H9 (cell line): Measurements from ENCODE around the gene ARHGAP31. TPM values are rescaled to one million over a fixed set of nuclear protein-coding genes. Genes with fewer than 3 reads are reported as not detected.
A peak's percentile ranks its signal among the peaks of the same experiment; 100 is the strongest.

ENCODE experiments used
- DNase-seq: peaks from one replicate; pipeline ENCODE4 v3.0.0-alpha.2; 2017
- H2AFZ ChIP-seq: one replicate; pipeline ENCODE4 v1.6.1; 2013; ENCODE audit warnings: mild to moderate bottlenecking, low read length, control low read depth, moderate library complexity
- H2AK5ac ChIP-seq: 2 replicates; pipeline ENCODE4 v1.6.1; 2013; ENCODE audit warnings: low read length, control low read depth, mixed read lengths; ENCODE audit not compliant: insufficient read length
- H2BK120ac ChIP-seq: one replicate; pipeline ENCODE4 v1.6.1; 2013; ENCODE audit warnings: low read depth, mild to moderate bottlenecking, low read length, control low read depth, inconsistent platforms; ENCODE audit not compliant: poor library complexity, severe bottlenecking
- H2BK12ac ChIP-seq: 2 replicates; pipeline ENCODE4 v1.6.1; 2013; ENCODE audit warnings: low read length, control low read depth, mixed read lengths, low read depth; ENCODE audit not compliant: insufficient read length
- H2BK15ac ChIP-seq: 2 replicates; pipeline ENCODE4 v1.6.1; 2013; ENCODE audit warnings: low read depth, low read length, control low read depth
- H2BK20ac ChIP-seq: one replicate; pipeline ENCODE4 v1.6.1; 2013; ENCODE audit warnings: low read depth, mild to moderate bottlenecking, low read length, control low read depth, inconsistent platforms; ENCODE audit not compliant: poor library complexity, severe bottlenecking
- H2BK5ac ChIP-seq: 2 replicates; pipeline ENCODE4 v1.6.1; 2013; ENCODE audit warnings: low read length, control low read depth, mixed read lengths; ENCODE audit not compliant: insufficient read length
- H3K14ac ChIP-seq: 2 replicates; pipeline ENCODE4 v1.6.1; 2013; ENCODE audit warnings: low read length, control low read depth; ENCODE audit not compliant: insufficient read depth
- H3K18ac ChIP-seq: 2 replicates; pipeline ENCODE4 v1.6.1; 2013; ENCODE audit warnings: low read depth, mild to moderate bottlenecking, mixed read lengths, low read length, control low read depth; ENCODE audit not compliant: insufficient read length
- H3K23ac ChIP-seq: 2 replicates; pipeline ENCODE4 v1.6.1; 2013; ENCODE audit warnings: low read length, control low read depth, mixed read lengths, low read depth; ENCODE audit not compliant: insufficient read length
- H3K23me2 ChIP-seq: 2 replicates; pipeline ENCODE4 v1.6.1; 2013; ENCODE audit warnings: low read depth, mild to moderate bottlenecking, mixed read lengths, low read length, control low read depth; ENCODE audit not compliant: insufficient read length, poor library complexity, severe bottlenecking
- H3K27ac ChIP-seq: 2 replicates; pipeline ENCODE4 v1.5.1; 2013; ENCODE audit warnings: low read length, control low read depth, mixed read lengths, low read depth; ENCODE audit not compliant: insufficient read length
- H3K27me3 ChIP-seq: 2 replicates; pipeline ENCODE4 v1.6.1; 2013; ENCODE audit warnings: low read length, control low read depth, inconsistent platforms; ENCODE audit not compliant: insufficient read depth
- H3K4ac ChIP-seq: 2 replicates; pipeline ENCODE4 v1.6.1; 2013; ENCODE audit warnings: low read depth, mild to moderate bottlenecking, control low read depth, inconsistent platforms, low read length, moderate library complexity
- H3K4me1 ChIP-seq: 2 replicates; pipeline ENCODE4 v1.6.1; 2013; ENCODE audit warnings: low read length, control low read depth, inconsistent platforms; ENCODE audit not compliant: insufficient read depth
- H3K4me2 ChIP-seq: 2 replicates; pipeline ENCODE4 v1.6.1; 2013; ENCODE audit warnings: low read length, control low read depth, mixed read lengths; ENCODE audit not compliant: insufficient read length, insufficient read depth
- H3K56ac ChIP-seq: 2 replicates; pipeline ENCODE4 v1.6.1; 2013; ENCODE audit warnings: low read depth, mild to moderate bottlenecking, mixed read lengths, low read length, control low read depth; ENCODE audit not compliant: insufficient read length
- H3K79me1 ChIP-seq: 2 replicates; pipeline ENCODE4 v1.6.1; 2013; ENCODE audit warnings: low read depth, mild to moderate bottlenecking, moderate library complexity, low read length, control low read depth, inconsistent platforms; ENCODE audit not compliant: insufficient read depth, poor library complexity, severe bottlenecking
- H3K79me2 ChIP-seq: 2 replicates; pipeline ENCODE4 v1.6.1; 2013; ENCODE audit warnings: low read length, control low read depth, inconsistent platforms; ENCODE audit not compliant: insufficient read depth
- H3K9ac ChIP-seq: 2 replicates; pipeline ENCODE4 v1.6.1; 2013; ENCODE audit warnings: low read length, control low read depth, mixed read lengths; ENCODE audit not compliant: insufficient read length; ENCODE audit errors: extremely low read depth
- H3K9me3 ChIP-seq: one replicate; pipeline ENCODE4 v1.6.1; 2013; ENCODE audit warnings: low read depth, low read length, inconsistent platforms; ENCODE audit not compliant: control insufficient read depth
- H3T11ph ChIP-seq: one replicate; pipeline ENCODE4 v1.6.1; 2013; ENCODE audit warnings: mild to moderate bottlenecking, low read length, control low read depth, inconsistent platforms
- H4K20me1 ChIP-seq: one replicate; pipeline ENCODE4 v1.6.1; 2013; ENCODE audit not compliant: control insufficient read depth, insufficient read length, insufficient read depth
- H4K5ac ChIP-seq: 2 replicates; pipeline ENCODE4 v1.6.1; 2013; ENCODE audit warnings: low read depth, mild to moderate bottlenecking, mixed read lengths, low read length, control low read depth; ENCODE audit not compliant: insufficient read length
- H4K8ac ChIP-seq: replicated peaks from 2 replicates; pipeline ENCODE4 v1.6.1; 2013; ENCODE audit warnings: low read length, control low read depth, mixed read lengths, low read depth; ENCODE audit not compliant: insufficient read length
- H4K91ac ChIP-seq: 2 replicates; pipeline ENCODE4 v1.6.1; 2013; ENCODE audit warnings: low read depth, mild to moderate bottlenecking, moderate library complexity, mixed read lengths, low read length, control low read depth; ENCODE audit not compliant: insufficient read length
- H3K27ac Mint-ChIP-seq, 3 experiments: 2 replicates in 2 of 3; 3 replicates in 1 of 3; pipeline ENCODE4 v1.8.0; 2020 to 2021; ENCODE audit warnings: mixed read lengths in 3 of 3, mild to moderate bottlenecking in 1 of 3, moderate library complexity in 1 of 3
- H3K27me3 Mint-ChIP-seq: 2 replicates; pipeline ENCODE4 v1.8.0; 2021; ENCODE audit warnings: low read depth, mild to moderate bottlenecking, moderate library complexity, mixed read lengths
- H3K36me3 Mint-ChIP-seq, 3 experiments: 2 replicates in 2 of 3; 3 replicates in 1 of 3; pipeline ENCODE4 v1.8.0; 2020 to 2021; ENCODE audit warnings: low read depth in 3 of 3, mixed read lengths in 3 of 3; ENCODE audit not compliant: insufficient read depth in 1 of 3
- H3K4me1 Mint-ChIP-seq, 2 experiments: 2 replicates each; pipeline ENCODE4 v1.8.0; 2020; ENCODE audit warnings: mixed read lengths in 2 of 2
- H3K4me3 Mint-ChIP-seq, 2 experiments: 2 replicates in 1 of 2; 3 replicates in 1 of 2; pipeline ENCODE4 v1.8.0; 2020 to 2021; ENCODE audit warnings: mild to moderate bottlenecking in 2 of 2, mixed read lengths in 2 of 2, moderate library complexity in 1 of 2
- H3K9me3 Mint-ChIP-seq, 2 experiments: 2 replicates in 1 of 2; 3 replicates in 1 of 2; pipeline ENCODE4 v1.8.0; 2020; ENCODE audit warnings: mild to moderate bottlenecking in 2 of 2, mixed read lengths in 2 of 2, moderate library complexity in 1 of 2
- CTCF ChIP-seq: fragments of 200-600 bp; sonication (generic); conservative IDR thresholded peaks from 3 replicates; pipeline ENCODE4 v1.8.0; 2021; ENCODE audit warnings: antibody characterized with exemption, mild to moderate bottlenecking
- WGBS: extraction: QIAGEN DNeasy Blood & Tissue Kit; methylation state at CpG from one replicate; pipeline ENCODE4 v1.1.7; 2013; ENCODE audit warnings: missing lambda C conversion rate, low lambda C conversion rate, mixed read lengths; ENCODE audit not compliant: insufficient read length; ENCODE audit errors: extremely low coverage; 5-methylcytosine and 5-hydroxymethylcytosine counted together
- total RNA-seq: library from RNA; stranded (reverse); gene quantifications from 2 replicates; pipeline ENCODE4 v1.2.1, GENCODE V29; 2021

The ARHGAP31 gene
- total RNA-seq, 1 experiment from 2014 or later, result 2.2 TPM

GRCh38 chr3:119420196-119420595 lies 126.0 kb downstream of the ARHGAP31 start:
- Histone ChIP-seq H3K23ac (no peak overlapping the region), H2BK5ac (no peak overlapping the region), H2AK5ac (no peak overlapping the region), H3K4me2 (no peak overlapping the region), H4K8ac (no peak overlapping the region), H4K91ac (no peak overlapping the region), H3K79me2 (no peaks in the 10 kb centered on the region), H3K79me1 (no peaks in the 10 kb centered on the region), H3K23me2 (no peaks in the 10 kb centered on the region), H4K5ac (no peak overlapping the region), H2BK120ac (no peak overlapping the region), H3K4me1 (no peaks in the 10 kb centered on the region), H2AFZ (no peak overlapping the region), H3K18ac (no peak overlapping the region), H3K27me3 (no peaks in the 10 kb centered on the region), H4K20me1 (no peaks in the 10 kb centered on the region), H2BK20ac (no peak overlapping the region), H3K14ac (no peak overlapping the region), H3K56ac (no peak overlapping the region), H2BK12ac (no peak overlapping the region), H3K9ac (no peak overlapping the region), H3K4ac (no peak overlapping the region), H3K9me3 (no peaks in the 10 kb centered on the region), H2BK15ac (no peak overlapping the region), H3K27ac (no peak overlapping the region), H3T11ph (no peak overlapping the region)
- no CpG with 5 or more reads among the region's 2 CpGs for WGBS
- TF ChIP-seq CTCF, result peak; percentile 63
- peaks cover 0 to 8% (median 8%) of the 10 kb centered on the region in 3 experiments; a peak in 3 of 7 replicates for H3K36me3 Mint-ChIP-seq
- peaks cover 9 to 10% of the 10 kb centered on the region in 2 experiments for H3K9me3 Mint-ChIP-seq
- no peaks in the 10 kb centered on the region for H3K4me1 Mint-ChIP-seq
- H3K27me3 Mint-ChIP-seq, result 0 out of 2 replicates have a peak, but pooled peaks cover 2% of the 10 kb centered on the region
- DNase-seq, result peak; percentile 34
- H3K4me3 Mint-ChIP-seq, result no peak overlapping the region
- no peak overlapping the region; a peak in 1 of 7 replicates for H3K27ac Mint-ChIP-seq
